ENCODE results near the gene SETD1A.

The SETD1A gene

DNA sequence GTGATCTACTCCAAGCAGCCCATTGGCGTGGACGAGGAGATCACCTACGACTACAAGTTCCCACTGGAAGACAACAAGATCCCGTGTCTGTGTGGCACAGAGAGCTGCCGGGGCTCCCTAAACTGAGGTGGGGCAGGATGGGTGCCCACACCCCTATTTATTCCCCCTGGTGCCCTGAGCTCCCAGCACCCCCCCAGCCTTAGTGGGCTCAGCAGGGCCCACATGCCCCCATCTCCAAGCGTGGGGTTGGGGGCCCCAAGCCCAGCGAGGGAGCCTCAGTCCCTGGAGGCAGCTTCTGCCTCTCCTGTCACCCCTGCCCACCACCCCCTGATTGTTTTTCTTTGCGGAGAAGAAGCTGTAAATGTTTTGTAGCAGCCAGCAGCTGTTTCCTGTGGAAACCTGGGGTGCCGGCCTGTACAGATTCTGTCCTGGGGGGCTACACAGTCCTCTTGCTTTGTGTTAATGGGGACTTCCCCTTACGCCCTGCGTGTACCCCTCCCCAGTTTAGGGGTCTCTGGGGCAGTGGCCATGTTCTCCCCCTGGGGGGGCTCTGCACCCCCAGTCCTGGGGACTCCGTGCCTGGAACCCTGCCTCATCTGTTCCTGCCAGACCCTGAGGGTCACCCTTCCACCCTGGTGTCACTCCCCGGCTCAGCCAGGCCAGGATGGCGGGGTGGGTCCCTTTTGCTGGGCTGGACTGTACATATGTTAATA is 26.5 kb downstream of the SETD1A start:
- DNase-seq = no peak

DNA sequence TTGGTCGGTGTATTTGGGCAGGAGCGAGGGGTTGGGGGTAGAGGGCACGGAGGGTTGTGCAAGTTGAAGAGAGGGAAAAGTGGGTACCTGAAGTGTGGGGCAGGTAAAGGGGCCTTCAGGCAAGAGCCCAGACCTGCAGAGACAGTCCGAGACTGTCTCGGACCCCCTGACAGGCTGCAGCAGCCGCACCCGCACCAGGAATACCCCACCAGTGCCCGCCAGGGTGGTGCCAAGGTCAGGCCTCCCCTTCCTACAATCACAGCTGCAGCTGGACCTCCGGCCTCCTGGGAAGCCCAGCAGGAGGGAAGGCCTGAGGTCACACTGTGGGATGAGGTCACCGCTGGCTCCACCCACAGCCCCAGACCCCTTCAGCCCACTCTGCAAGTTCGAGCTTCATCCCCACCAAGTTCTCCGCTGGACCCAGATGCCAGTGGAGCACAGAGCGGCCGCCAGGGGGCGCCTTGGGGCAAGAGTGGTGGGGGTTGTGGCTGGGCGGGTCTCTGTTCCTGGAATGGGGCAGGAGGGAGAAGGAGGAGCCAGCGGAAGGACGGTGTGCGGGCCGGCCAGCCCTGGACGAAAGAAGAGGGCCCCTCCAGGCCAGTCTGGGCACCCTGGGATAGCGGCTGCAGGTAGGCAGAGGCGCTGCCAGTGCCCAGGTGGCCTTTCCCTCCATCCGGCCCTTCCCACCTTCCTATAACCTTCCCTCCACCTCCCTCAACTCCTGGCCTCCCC is 27.3 kb downstream of the SETD1A start, which contains the start of gene HSD3B7:
Gene HSD3B7 (plus strand): TSS at position 539 of the 732 bp plus-strand sequence. CDS start 452 bp downstream, outside the sequence.
- peak; percentile 65 for DNase-seq

DNA sequence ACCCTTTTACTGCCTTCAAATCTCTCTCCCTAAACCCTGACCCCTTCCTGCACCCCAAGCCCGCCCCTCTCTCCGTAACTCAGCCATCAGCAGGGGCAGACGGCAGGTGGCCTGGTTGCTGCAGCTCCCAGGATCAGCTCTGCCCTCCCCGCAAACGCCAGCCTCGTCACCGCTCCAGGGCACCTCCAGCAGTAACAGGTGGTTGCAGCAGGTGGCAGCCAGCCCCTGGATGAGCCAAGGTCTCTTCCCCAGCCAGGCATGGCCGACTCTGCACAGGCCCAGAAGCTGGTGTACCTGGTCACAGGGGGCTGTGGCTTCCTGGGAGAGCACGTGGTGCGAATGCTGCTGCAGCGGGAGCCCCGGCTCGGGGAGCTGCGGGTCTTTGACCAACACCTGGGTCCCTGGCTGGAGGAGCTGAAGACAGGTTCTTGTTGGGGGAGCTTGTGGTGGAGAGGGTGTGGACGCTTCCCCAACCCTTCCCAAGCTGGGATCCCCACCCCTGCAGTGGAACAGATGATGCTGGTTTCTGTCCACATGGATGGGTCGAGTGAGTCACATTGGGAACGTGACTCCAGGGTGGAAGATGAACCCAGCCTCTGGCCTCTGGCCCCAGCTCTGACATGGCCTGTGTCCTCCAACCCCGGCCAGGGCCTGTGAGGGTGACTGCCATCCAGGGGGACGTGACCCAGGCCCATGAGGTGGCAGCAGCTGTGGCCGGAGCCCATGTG is 28.0 kb downstream of the SETD1A start:
- DNase-seq = peak; percentile 88

DNA sequence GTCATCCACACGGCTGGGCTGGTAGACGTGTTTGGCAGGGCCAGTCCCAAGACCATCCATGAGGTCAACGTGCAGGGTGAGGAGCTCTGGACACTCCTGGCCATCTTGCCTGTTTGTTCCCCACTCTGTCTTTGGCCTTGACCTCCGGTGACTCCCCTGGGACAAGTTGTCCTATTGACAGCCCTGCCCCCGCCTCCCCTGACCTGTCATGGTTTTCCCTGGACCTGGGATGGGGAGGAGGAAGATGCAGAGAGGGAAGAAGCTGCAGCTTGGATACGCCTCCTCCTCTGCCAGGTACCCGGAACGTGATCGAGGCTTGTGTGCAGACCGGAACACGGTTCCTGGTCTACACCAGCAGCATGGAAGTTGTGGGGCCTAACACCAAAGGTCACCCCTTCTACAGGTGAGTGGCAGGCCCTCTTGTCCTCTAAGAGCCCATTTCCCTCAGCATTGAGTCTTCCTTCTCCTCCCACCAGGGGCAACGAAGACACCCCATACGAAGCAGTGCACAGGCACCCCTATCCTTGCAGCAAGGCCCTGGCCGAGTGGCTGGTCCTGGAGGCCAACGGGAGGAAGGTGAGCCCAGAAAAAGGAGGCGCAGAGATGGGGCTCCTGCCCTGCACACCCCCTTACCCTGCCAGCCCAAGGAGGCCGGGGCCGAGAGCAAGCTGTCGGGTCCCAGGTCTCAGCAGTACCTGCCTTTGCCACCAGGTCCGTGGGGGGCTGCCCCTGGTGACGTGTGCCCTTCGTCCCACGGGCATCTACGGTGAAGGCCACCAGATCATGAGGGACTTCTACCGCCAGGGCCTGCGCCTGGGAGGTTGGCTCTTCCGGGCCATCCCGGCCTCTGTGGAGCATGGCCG is 28.8 kb downstream of the SETD1A start:
- no peak for DNase-seq

DNA sequence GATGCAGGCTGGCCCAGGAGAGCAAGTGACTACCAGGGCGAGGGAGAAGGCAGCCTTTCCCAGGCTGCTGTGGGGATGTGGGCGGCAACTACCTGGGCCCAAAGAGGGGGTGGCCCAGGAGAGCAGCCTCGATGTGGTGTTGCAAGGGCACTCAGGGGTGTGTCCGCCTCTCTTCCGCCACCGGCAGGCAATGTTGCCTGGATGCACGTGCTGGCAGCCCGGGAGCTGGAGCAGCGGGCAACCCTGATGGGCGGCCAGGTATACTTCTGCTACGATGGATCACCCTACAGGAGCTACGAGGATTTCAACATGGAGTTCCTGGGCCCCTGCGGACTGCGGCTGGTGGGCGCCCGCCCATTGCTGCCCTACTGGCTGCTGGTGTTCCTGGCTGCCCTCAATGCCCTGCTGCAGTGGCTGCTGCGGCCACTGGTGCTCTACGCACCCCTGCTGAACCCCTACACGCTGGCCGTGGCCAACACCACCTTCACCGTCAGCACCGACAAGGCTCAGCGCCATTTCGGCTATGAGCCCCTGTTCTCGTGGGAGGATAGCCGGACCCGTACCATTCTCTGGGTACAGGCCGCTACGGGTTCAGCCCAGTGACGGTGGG is 30.1 kb downstream of the SETD1A start:
- no peak for DNase-seq

DNA sequence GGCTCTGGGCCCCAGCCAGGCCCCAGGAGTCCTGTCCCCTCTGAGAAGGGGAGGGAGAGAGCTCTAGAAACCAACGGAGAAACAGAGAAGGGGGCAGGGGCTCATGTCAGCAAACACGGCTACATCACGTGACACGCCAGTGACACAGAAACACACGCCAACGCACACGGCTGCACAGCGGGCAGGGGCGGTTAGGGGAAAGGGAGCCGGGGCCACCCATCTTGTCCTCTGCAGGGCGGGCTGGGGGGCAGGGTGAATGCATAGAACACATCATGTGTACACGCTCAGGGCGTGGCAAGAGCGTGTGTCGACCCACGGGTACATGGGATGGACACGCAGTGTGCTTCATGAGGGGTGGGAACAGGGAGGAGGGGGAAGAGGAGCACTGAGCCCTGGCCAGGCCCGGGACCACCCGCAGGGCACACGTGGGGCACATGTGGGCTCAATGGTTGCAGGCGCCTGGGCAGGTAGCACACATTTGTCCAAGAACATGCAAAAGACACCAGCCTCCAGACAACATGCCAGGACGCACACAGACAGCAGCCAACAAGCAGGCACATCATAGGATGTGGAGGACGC is 32.0 kb downstream of the SETD1A start:
- DNase-seq = no peak

DNA sequence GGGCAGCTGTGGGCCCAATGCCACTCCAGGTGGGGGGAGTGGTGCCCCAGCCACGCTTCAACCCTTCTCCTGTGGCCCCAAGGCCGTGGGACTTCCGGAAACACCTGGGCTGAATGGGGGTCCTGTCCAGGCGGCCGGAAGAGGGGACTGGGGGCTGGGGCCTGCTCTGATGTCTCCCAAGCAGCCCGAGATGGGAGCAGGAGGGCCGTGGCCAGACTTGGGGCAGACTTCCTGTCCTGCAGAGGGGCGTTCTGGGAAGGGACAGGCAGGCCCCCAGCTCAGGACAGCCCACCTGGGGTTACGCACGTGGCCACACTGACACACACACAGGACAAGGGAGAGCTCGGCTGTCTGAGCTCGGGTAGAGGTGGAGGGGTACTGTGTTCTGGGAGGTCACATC is 32.6 kb downstream of the SETD1A start:
- DNase-seq = no peak

DNA sequence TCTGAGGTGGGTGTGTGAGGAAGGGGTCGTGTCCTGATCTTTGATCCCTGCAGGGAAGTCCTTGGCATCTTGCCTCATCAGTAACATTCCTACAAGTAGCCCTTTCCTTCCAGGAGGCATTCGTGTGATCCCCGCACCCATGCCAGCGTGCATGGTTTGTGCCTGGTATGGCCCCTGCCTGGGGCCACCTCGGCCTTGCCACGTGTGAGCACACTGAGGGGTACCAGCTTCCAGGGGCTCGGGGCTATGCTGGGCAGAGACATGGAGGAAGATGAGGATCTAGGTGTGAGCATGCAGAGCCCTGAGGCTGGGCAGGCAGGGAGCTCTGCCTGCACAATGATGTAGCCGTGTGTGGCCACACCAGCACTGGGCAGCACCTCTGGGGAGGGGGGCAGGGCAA is 33.5 kb downstream of the SETD1A start:
- DNase-seq = no peak

DNA sequence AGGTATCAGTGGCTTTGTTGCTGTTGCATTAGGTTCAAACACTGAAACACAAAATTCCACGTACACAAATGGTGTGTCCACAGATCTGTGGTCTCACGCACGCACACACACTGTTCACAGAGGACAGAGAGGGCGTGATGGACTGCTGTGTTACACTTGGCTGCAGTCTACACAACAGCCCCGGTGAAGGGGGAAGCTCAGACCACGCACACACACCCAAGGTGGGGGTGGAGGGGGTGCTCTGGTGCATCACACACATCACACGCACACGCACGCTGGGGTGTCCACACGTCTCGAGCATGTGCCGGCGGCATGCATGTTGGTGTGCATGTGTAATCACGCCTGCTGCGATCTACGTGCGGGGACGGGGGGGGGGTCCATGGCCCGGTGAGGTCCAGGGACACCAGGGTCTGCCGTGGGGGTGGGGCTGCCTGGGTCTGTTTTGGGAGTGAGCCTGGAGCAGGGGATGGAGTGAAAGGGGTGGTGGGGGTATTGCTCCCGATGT is 34.8 kb downstream of the SETD1A start:
- DNase-seq = no peak

DNA sequence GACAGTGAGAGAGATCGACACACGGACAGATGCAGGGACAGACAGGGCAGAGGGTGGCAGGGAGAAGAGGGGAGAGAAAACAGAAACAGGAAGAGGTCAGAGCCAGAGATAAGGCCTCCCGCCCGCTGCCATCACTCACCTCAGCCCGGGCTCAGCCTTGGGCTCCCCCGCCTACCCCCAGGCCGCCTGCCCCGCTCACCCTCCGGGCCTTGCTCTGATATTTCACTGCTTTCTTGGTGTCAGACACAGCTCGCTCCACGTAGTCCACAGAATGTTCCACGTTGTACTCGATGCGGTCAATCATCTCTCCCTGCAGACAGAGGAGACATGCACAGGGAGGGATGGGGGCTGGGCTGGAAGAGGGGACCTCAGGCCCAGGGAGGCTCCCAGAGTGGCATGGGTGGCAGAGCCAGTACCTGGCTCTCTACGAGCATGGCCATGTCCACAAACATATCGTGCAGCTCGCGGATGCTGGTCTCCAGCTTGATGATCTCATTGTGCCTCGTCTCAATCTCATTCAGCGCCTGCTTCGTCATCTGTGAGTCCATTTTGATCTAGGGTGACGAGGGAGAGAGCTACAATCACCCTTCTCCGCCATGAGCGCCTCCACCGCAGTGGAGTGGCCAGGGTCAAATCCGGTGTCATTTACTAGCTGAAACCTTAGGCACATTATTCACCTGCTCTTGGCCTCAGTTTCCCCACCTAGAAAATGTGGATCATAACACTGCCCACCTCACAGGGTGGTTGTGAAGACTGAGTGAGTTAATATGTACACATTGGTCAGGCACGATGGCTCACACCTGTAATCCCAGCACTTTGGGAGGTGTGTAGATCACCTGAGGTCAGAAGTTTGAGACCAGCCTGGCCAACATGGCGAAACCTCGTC is 35.6 kb downstream of the SETD1A start:
- no peak for DNase-seq

DNA sequence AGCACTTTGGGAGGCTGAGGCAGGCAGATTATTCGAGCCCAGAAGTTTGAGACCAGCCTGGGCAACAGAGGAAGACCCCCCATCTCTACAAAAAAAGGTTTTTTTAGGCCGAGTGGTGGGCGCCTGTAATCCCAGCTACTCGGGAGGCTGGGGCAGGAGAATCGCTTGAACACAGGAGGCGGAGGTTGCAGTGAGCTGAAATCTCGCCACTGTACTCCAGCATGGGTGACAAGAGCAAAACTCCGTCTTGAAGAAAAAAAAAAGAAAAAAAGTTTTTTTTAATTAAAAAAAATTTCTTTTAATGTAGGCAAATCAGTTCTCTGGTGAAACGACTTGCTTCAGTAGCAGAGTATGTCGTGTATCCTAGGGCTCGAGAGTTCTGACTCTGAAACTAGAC is 38.4 kb downstream of the SETD1A start:
- DNase-seq = no peak

DNA sequence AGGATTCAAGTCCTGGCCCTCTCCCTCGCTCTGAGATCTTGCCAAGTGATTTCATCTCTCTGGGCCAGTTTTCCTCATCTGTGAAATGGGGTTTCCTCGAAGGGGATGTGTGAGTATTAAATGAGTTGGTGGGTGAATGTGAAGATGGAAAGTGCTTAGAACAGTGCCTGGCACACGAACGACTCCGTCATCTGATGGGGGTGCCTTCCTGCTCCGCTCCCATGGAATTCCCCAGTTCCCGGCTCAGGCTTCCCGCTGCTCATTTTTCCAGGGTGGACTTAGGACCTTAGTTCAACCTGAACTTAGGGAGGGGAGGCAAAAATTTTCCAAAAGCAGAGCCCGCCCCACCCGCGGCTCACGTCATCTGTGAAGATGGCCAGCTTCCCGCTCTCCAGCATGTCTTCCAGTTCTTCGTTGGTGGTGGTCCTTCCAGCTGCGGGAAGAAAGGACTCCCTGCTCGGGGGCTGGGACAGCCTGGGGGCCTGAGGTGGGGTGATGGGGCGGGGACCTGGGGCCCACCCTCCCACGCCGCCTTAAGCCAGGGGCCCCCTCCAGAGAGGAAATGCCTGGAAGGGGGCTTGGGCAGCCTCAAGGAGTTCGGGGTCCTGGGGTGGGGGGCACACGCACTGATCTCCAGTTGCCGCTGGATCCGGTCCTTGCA is 38.9 kb downstream of the SETD1A start:
- DNase-seq = no peak

DNA sequence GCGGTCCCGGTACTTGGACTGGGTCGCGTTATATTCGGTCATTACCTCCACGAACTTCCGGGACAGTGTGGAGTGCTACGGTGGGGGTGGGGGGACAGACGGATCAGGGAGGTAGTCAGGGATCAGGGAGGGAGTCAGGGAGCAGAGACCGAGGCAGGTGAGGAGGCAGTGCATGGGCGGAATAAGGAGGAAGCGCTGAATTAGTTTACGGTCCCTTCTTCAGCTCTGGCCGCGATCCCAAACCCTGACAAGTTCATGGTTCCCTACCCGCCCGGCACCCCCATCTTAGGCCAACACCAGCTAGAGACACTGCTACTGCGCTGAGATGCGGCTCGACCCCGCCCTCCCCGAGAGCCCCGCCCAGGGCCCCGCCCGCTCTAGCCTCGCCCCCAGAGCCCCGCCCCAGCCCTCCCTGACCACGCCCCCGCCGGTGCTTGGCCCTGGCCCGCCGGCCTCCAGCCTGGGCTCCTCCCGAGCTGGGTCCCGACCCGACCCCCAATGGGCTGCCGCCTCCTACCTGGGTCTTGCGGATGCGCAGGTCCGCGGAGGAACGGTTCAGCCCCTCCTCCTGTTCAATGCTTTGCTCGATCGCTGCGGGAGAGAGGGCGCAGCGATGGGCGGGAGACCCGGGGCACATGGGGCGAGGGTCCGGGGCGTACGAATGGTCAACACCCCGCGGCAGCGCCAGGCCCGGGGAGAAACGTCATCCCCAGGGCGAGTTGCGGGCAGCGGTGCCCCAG is 39.6 kb downstream of the SETD1A start:
- peak; percentile 39 for DNase-seq

DNA sequence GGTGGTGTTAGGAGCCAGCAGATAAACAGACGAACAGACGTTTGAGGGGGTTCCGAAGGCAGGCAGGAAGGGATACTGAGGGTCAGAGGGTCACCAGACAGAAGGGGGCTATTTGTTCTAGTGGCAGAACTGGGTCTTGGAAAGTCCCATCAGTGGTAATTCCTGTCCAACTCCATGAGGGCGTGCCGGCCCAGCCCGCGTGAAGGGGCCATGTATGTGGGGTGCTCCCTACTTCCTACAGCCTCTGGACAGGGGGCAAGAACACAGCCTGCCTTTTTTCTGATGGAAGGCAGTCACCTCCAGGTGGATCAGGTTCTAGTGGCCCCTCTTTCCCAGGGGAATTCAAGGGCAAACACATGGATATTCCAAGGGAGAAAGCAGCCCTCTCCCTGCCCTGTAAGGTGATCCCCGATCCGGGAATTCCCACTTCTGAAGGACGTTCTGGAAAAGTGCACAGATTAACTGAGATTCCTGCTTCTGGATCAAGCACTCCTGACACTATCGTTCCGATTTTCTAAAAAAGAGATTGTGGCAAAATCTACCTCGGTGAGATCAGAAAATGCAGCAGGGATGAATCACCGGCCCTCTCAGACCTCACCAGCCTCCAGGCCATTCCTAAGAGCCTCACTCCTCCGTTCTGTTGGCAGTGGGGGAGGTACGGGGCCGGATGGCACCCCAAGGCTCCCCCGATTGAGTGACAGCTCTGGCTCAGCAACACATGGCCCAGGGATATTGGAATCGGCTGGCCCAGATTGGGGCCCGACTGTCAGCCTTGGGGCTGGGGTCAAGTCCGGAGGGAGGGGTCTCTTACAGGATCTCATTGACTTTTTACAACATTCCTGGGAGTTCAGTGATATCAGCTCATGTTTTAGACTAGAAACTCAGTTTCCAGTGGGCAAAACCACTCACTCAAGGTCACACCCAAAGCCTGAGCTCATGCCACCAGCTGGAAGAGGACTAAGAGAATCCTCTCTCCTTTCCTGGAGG is 40.5 kb downstream of the SETD1A start:
- DNase-seq = peak; percentile 33

DNA sequence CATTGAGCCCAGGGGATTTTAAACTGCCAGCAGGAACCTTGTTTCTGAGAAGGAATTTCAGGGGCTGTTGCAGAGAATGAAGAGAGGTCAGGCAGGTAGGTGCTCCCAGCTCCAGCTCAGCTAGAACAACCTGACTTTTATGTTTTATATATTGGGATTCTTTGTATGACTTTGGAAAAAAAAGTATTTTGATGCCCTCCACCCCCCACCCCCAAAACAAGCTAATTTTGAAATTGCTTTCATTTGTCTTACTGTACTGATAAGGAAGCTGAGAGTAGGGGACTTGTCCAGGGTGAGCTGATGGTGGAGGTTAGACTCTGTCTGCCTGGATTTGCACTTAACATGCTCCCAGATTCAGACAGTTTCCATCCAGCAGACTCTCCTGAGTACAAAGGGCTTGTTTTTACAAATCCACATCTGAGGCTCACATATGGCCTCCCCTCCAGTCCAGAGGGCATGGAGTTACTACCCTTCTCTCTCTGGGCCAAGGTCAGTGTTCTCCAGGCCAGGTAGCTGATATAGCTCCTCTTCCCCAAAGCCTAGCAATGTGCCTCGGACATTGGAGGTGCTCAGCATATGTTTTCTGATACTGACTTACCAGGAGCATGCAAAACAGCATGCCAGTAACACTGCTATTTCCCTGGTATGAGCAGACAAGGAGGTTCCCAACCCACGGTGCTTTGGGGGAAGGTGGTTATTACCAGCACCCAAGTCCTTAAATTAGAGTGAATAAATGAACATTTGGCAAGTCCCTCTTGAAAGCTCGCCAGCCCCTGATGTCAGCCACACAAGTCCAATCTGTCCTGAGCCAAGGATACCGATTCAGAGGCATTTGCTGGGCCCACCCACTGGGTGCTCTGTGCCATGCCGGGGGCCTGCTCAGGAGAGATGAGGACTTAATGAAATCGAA is 41.6 kb downstream of the SETD1A start:
- DNase-seq = peak; percentile 5

DNA sequence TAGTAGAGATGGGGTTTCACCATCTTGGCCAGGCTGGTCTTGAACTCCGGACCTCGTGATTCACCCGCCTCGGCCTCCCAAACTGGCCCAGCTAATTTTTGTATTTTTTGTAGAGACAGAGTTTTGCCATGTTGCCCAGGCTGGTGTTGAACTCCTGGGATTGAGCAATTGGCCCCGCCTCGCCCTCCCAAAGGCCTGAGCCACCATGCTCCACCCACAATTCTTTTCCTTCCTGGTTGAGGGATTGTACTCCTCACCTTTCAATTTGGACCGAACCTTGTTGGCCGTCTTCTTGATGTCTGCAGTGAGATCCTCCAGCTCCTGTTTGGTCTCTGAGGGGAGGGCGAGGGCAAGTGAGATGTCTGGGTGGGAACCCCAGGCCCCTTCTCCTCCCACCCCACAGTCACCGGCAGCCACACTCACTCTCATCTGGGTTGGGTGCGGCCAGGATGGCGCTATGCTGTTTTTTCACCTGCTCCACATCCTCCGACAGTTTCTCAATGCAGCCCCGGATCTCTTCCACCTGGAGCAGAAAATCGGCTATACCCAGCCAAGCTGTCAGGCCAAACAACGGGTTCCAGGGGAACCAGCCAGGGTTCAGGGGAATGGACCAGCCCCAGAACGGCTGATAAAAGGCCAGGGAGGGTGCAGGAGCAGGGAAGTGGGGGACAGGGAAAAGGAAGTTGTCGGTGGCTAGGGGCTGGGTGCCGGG is 43.3 kb downstream of the SETD1A start:
- no peak for DNase-seq

Measured in NCI-H2171 treated with DMSO at 0.1 percent for 48 hours (cell line).